IPS-15b (cell line): Measurements from ENCODE around the gene NT5DC4.
"Not testable (repeated sequence)": the region's sequence is repeated elsewhere in the genome, so short reads cannot be mapped to it uniquely, and the experiment has no call there.

Source experiments
- H3K27me3 ChIP-seq: one replicate; pipeline ENCODE4 v1.6.1; 2013; ENCODE audit warnings: low read length; ENCODE audit not compliant: control insufficient read depth, insufficient read depth
- H3K36me3 ChIP-seq: one replicate; pipeline ENCODE4 v1.6.1; 2013; ENCODE audit warnings: low read length; ENCODE audit not compliant: control insufficient read depth, insufficient read depth
- H3K4me1 ChIP-seq: one replicate; pipeline ENCODE4 v1.6.1; 2013; ENCODE audit warnings: mild to moderate bottlenecking, low read length; ENCODE audit not compliant: control insufficient read depth, insufficient read depth
- H3K4me3 ChIP-seq: one replicate; pipeline ENCODE4 v1.5.1; 2013; ENCODE audit warnings: low read depth, low read length
- H3K9ac ChIP-seq: one replicate; pipeline ENCODE4 v1.6.1; 2013; ENCODE audit warnings: low read depth, mild to moderate bottlenecking, low read length
- H3K9me3 ChIP-seq: one replicate; pipeline ENCODE4 v1.6.1; 2013; ENCODE audit warnings: mild to moderate bottlenecking, low read length; ENCODE audit not compliant: control insufficient read depth, insufficient read depth

NT5DC4 gene

DNA sequence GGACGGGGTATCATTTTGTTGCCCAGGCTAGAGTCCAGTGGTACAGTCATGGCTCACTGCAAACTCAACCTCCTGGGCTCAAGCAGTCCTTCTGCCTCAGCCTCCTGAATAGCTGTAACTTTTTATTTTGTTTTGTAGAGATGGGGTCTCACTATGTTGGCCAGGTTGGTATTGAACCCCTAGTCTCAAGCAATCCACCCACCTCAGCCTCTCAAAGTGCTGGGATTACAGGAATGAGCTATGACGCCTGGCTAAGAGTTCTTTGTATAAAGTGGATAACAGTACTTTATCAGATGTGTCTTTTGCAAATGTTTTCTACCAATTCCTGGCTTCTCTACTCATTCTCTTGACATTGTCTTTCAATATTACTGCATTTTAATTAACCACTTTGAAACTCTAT, 17.1 kb upstream of the NT5DC4 start:
- Histone ChIP-seq H3K27me3 (no peaks in the 10 kb centered on the region), H3K9me3 (no peaks in the 10 kb centered on the region), H3K4me1 (no peaks in the 10 kb centered on the region), H3K36me3 (no peaks in the 10 kb centered on the region), H3K4me3 (no peak overlapping the region), H3K9ac (no peak overlapping the region)

DNA sequence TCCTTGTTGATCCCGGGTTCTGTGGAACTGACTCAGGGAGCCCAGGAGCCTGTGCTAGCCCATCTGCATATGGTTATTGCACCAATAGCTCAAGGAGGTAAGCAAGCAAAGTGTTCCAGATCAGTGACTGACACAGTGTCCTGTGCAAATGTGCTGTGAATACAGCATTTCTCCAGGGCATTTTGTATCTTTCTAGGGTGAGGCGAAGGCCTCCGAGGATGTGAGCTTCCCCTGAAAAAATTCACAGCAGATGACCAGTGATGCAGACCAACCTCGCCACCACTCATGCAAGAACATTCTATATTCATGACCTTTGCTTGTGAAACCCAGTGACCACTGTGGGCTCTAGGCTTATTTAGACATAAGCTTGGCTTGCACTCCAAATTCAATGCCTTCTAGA, 15.2 kb upstream of the NT5DC4 start:
- H3K4me3 ChIP-seq = no peak overlapping the region
- no peaks in the 10 kb centered on the region for H3K9me3 ChIP-seq
- H3K36me3 ChIP-seq = no peaks in the 10 kb centered on the region
- H3K27me3 ChIP-seq = no peaks in the 10 kb centered on the region
- no peaks in the 10 kb centered on the region for H3K4me1 ChIP-seq
- no peak overlapping the region for H3K9ac ChIP-seq

DNA sequence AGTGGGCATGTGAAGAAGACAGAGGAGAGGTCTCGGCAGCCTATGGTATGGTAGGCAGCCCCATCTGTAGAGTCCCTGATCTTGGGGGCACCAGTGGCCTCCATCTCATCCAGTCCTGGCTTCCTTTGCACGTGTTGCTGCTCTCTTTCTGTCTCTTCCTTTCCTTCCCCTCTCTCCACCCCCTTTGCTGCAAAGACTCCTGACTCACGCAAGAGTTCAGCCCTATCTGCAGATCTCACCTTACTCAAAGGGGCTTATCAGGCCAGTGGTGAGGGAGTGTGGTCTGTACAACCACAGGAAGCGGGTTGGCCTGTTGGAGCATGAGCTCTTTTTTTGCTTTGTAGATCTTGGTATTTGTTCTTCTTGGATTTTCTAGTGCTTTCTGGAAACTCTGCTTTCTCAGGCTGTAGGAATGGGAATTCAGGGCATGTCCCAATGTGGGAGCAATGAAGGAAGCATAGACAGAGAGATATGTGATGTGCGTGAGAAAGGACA, 14.6 kb upstream of the NT5DC4 start:
- Histone ChIP-seq H3K27me3 (no peaks in the 10 kb centered on the region), H3K36me3 (no peaks in the 10 kb centered on the region), H3K4me3 (no peak overlapping the region), H3K9me3 (no peaks in the 10 kb centered on the region), H3K9ac (no peak overlapping the region), H3K4me1 (no peaks in the 10 kb centered on the region)

DNA sequence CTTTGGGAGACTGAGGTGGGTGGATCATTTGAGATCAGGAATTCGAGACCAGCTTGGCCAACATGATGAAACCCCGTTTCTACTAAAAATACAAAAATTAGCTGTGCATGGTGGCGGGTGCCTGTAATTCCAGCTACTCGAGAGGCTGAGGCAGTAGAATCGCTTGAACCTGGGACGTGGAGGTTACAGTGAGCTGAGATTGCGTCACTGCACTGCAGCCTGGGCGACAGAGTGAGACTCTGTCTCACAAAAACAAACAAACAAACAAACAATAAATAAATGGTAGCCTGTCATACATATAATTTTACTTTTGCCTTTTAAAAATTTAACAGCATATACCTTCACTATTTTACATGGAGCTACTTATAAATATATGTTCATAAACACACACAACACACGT, 13.9 kb upstream of the NT5DC4 start:
- H3K4me3 ChIP-seq, H3K9ac ChIP-seq, H3K36me3 ChIP-seq, H3K9me3 ChIP-seq, H3K4me1 ChIP-seq, H3K27me3 ChIP-seq: not testable (repeated sequence)

GRCh38 chr2:112708968-112709367, 11.9 kb upstream of the NT5DC4 start:
- Histone ChIP-seq H3K9ac (no peak overlapping the region), H3K9me3 (no peaks in the 10 kb centered on the region), H3K4me3 (no peak overlapping the region), H3K36me3 (no peaks in the 10 kb centered on the region), H3K4me1 (no peaks in the 10 kb centered on the region), H3K27me3 (no peaks in the 10 kb centered on the region)

GRCh38 chr2:112709703-112710102, 11.1 kb upstream of the NT5DC4 start:
- no peaks in the 10 kb centered on the region for H3K4me1 ChIP-seq
- H3K9ac ChIP-seq = no peak overlapping the region

GRCh38 chr2:112710956-112711750, 9.7 kb upstream of the NT5DC4 start:
- no peaks in the 10 kb centered on the region for H3K4me1 ChIP-seq

More at GRCh38 chr2:112709703-112710102, 11.1 kb upstream of the NT5DC4 start:
- no peaks in the 10 kb centered on the region for H3K9me3 ChIP-seq
- no peaks in the 10 kb centered on the region for H3K27me3 ChIP-seq
- no peaks in the 10 kb centered on the region for H3K36me3 ChIP-seq
- H3K4me3 ChIP-seq = no peak overlapping the region

GRCh38 chr2:112712465-112712864, 8.4 kb upstream of the NT5DC4 start:
- Histone ChIP-seq H3K9ac (no peak overlapping the region), H3K27me3 (no peaks in the 10 kb centered on the region), H3K4me3 (no peak overlapping the region), H3K4me1 (no peaks in the 10 kb centered on the region), H3K36me3 (no peaks in the 10 kb centered on the region), H3K9me3 (no peaks in the 10 kb centered on the region)

More at GRCh38 chr2:112710956-112711750, 9.7 kb upstream of the NT5DC4 start:
- H3K9ac ChIP-seq = no peak overlapping the region
- no peak overlapping the region for H3K4me3 ChIP-seq
- no peaks in the 10 kb centered on the region for H3K9me3 ChIP-seq
- no peaks in the 10 kb centered on the region for H3K36me3 ChIP-seq
- no peaks in the 10 kb centered on the region for H3K27me3 ChIP-seq

DNA sequence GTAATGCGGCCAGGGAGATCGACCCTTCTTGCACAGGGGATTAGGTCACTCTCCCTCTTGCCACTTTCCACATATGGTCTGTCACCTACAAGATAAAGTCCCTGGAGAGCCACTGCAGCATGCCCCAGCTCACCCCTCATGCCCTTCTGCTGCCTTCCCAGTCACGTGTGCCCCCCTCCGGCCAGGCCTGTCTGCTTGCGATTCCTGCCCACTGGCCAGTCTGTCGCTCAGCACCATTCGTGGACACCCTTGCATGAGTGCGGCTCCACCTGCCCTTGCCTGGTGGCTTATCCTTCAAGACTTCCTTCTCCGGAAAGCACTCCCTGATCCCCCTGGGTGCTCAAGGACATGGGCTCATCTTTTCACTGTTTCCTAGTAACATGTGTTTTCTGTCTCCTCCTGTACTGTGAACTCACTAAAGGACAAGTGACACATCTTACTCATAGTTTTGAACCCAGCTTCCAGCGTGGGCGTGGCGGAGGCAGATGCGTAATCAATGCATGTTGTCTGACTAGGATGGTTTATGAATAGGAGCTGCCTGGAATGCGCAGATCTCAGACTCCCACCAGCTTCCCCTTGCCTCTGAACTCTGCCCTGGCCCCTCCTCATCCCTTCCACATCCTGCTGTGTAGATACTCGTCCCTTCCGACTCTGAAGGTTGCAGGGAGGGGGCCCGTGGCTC, 7.8 kb upstream of the NT5DC4 start:
- no peaks in the 10 kb centered on the region for H3K36me3 ChIP-seq
- no peaks in the 10 kb centered on the region for H3K27me3 ChIP-seq
- H3K4me3 ChIP-seq = no peak overlapping the region
- H3K9ac ChIP-seq = no peak overlapping the region
- H3K4me1 ChIP-seq = no peaks in the 10 kb centered on the region
- H3K9me3 ChIP-seq = no peaks in the 10 kb centered on the region

DNA sequence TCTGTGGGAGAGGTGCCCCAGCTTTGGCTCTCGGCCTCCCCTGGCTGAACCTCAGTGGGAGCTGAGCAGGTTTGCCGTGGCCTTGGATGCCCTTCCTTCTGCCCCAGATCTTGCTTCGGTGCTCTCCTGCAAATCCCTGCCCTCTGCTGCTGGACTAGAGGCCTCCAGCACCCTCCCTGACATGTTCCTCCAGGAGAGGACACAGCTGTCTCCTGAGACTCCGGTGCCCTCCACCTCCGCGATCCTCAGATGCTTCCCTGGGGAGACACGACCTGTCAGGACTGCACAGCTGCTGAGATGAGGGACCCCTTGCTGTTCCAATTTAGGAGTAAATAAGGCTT, 7.3 kb upstream of the NT5DC4 start:
- no peaks in the 10 kb centered on the region for H3K9me3 ChIP-seq
- H3K4me3 ChIP-seq = no peak overlapping the region
- H3K9ac ChIP-seq = no peak overlapping the region
- H3K4me1 ChIP-seq = no peaks in the 10 kb centered on the region
- no peaks in the 10 kb centered on the region for H3K27me3 ChIP-seq
- no peaks in the 10 kb centered on the region for H3K36me3 ChIP-seq

GRCh38 chr2:112713926-112714325, 6.9 kb upstream of the NT5DC4 start:
- H3K9ac ChIP-seq = no peak overlapping the region
- H3K4me1 ChIP-seq = no peaks in the 10 kb centered on the region

DNA sequence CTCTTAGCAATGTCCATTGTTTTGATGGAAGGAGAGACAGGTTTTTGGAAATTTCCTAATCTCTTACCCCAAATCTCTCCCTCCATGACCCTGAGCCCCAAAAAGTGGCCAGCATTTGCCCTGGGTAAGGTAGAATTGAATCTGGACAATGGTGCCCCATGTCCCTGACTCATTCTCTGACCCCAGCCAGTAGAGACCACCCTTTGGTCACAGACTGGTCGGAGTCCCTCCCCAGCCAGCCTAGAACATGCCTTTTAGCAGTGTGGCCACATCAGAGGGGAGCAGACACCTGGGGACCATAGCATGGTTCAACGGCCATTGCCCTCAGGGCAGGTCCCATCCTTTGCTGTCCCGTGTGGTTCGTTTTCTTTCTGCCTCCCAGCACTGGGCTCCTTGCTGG, 6.5 kb upstream of the NT5DC4 start:
- H3K4me3 ChIP-seq = no peak overlapping the region
- H3K9me3 ChIP-seq = no peaks in the 10 kb centered on the region
- H3K36me3 ChIP-seq = no peaks in the 10 kb centered on the region
- H3K4me1 ChIP-seq = no peaks in the 10 kb centered on the region
- no peak overlapping the region for H3K9ac ChIP-seq
- no peaks in the 10 kb centered on the region for H3K27me3 ChIP-seq

More at GRCh38 chr2:112713926-112714325, 6.9 kb upstream of the NT5DC4 start:
- no peaks in the 10 kb centered on the region for H3K36me3 ChIP-seq
- H3K9me3 ChIP-seq = no peaks in the 10 kb centered on the region
- H3K4me3 ChIP-seq = no peak overlapping the region
- no peaks in the 10 kb centered on the region for H3K27me3 ChIP-seq
